HG03457 (cell line): Measurements from ENCODE around the gene PRDM16.

Source experiments
- ATAC-seq: cut with Tn5 transposase; IDR thresholded peaks from one replicate; pipeline ENCODE4 v1.9.1; 2021; ENCODE audit warnings: moderate number of reproducible peaks; ENCODE audit not compliant: unreplicated experiment

The PRDM16 gene

GRCh38 chr1:3463891-3464648 lies 395.1 kb downstream of the PRDM16 start:
- ATAC-seq: no peak

- ATAC-seq: no peak
These were observed 395.6 kb downstream of the PRDM16 start for GRCh38 chr1:3464649-3465025.

GRCh38 chr1:3465091-3465934 lies 396.3 kb downstream of the PRDM16 start:
- ATAC-seq: no peak

- ATAC-seq: no peak
These were observed 396.9 kb downstream of the PRDM16 start for GRCh38 chr1:3465935-3466321.

- ATAC-seq: no peak
These were observed 397.5 kb downstream of the PRDM16 start for GRCh38 chr1:3466366-3467075.

- ATAC-seq: no peak
These were observed 398.4 kb downstream of the PRDM16 start for GRCh38 chr1:3467096-3468036.

GRCh38 chr1:3468236-3469103 lies 399.5 kb downstream of the PRDM16 start:
- no peak for ATAC-seq

- ATAC-seq: no peak
These were observed 400.3 kb downstream of the PRDM16 start for GRCh38 chr1:3469104-3469848.

- no peak for ATAC-seq
These were observed 401.0 kb downstream of the PRDM16 start for GRCh38 chr1:3469849-3470649.

GRCh38 chr1:3470650-3471355 lies 401.8 kb downstream of the PRDM16 start:
- ATAC-seq: no peak

GRCh38 chr1:3471356-3472087 lies 402.5 kb downstream of the PRDM16 start:
- no peak for ATAC-seq

GRCh38 chr1:3472088-3472850 lies 403.3 kb downstream of the PRDM16 start:
- ATAC-seq: no peak

- ATAC-seq: no peak
These were observed 403.9 kb downstream of the PRDM16 start for GRCh38 chr1:3472906-3473305.

- ATAC-seq: no peak
These were observed 404.4 kb downstream of the PRDM16 start for GRCh38 chr1:3473381-3473844.

GRCh38 chr1:3474016-3474415 lies 405.0 kb downstream of the PRDM16 start:
- no peak for ATAC-seq

GRCh38 chr1:3474421-3474820 lies 405.4 kb downstream of the PRDM16 start:
- ATAC-seq: no peak
